Measurements from ENCODE around the gene ADAMTS18. TPM values are rescaled to one million over a fixed set of nuclear protein-coding genes. Genes with fewer than 3 reads are reported as not detected.

Gene ADAMTS18
- total and polyA plus RNA-seq, 9 of the 15 experiments (the other 6 are each of a cell fraction or from before 2014, with no cell fraction given): not detected

GRCh38 chr16:77414752-77415231 lies 20.0 kb downstream of the ADAMTS18 start:
- intact Hi-C loops (cut with micrococcal nuclease): loop anchor here (10.0 kb wide), 1 partner anchor 180 kb away; no protein-coding TSS in a partner anchor
- no peak for FAIRE-seq
- ATAC-seq: no peak
- H4K20me1 ChIP-seq (replicated peaks; ENCODE audit: control insufficient read depth, insufficient read depth, low read length): no peaks in the 10 kb centered on the region
- no peaks in the 10 kb centered on the region for H3K36me3 ChIP-seq (ENCODE audit: control insufficient read depth, insufficient read depth, low read length)
- no peak for DNase-seq (ENCODE audit: extremely low read depth in 1 of 4, low spot score in 3 of 4)
- H3K4me1 ChIP-seq (replicated peaks in 1 of 2; ENCODE audit: control insufficient read depth in 2 of 2, insufficient read depth in 2 of 2, low read length in 2 of 2): no peaks in the 10 kb centered on the region
- ChIA-PET CTCF (ENCODE audit: low intra/inter-chr PET ratio) (no interaction called here), POLR2A (no interaction called here)
- no peak overlapping the region for H3K4me2 ChIP-seq (ENCODE audit: insufficient read depth, low read length)
- no peaks in the 10 kb centered on the region for H3K9me1 ChIP-seq (ENCODE audit: control insufficient read depth, insufficient read depth, low read length)
- WGBS (ENCODE audit: insufficient coverage, low coverage, missing lambda C conversion rate): 0% methylated on average over 2 of the region's 2 CpGs
- H3K27me3 ChIP-seq (ENCODE audit: control insufficient read depth in 2 of 2, insufficient read depth in 2 of 2, low read length in 2 of 2): no peaks in the 10 kb centered on the region
- no peak overlapping the region for H3K27ac ChIP-seq (ENCODE audit: extremely low read depth, low read depth, low read length)
- H3K4me3 ChIP-seq: no peak overlapping the region
- H2AFZ ChIP-seq (ENCODE audit: low read depth, low read length): no peak overlapping the region
- TF ChIP-seq SLC30A9 (CRISPR knock-in tag; IDR thresholded peaks at IDR 0.05): no peak
- BruUV-seq (replicated peaks): no TSS peak
- no peak overlapping the region for H3K9ac ChIP-seq (ENCODE audit: insufficient read depth in 1 of 2, low read depth in 2 of 2, low read length in 2 of 2)
- H3K79me2 ChIP-seq (ENCODE audit: control insufficient read depth, insufficient read depth, low read length): no peaks in the 10 kb centered on the region
- no peaks in the 10 kb centered on the region for H3K9me3 ChIP-seq (replicated peaks; ENCODE audit: control insufficient read depth, insufficient read depth, low read depth, low read length)
- in situ Hi-C loops (cut with MboI): no loop called here

DNA sequence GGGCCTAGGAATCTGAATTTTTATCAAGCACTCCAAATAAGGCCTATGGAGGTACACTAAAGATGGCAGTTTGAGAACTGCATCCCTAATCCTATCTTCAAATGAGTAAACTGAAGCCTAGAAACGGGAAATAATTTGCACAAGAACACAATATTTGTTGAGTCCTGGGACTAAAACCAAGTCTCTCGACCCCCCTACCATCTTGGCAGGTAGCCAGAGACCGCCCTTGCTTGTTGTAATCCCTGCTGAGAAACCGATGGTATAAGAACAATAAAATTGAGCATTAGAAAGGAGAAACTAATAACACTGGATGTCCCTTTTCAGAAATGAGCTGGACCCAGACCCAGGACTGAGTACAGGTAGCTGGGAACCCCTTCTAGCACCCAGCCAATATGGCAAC lies 24.4 kb downstream of the ADAMTS18 start:
- FAIRE-seq (no peak), DNase-seq (ENCODE audit: extremely low read depth in 1 of 4, low spot score in 3 of 4) (no peak), ATAC-seq (no peak)
- H3K9ac ChIP-seq (ENCODE audit: insufficient read depth in 1 of 2, low read depth in 2 of 2, low read length in 2 of 2): no peak overlapping the region
- no peaks in the 10 kb centered on the region for H3K79me2 ChIP-seq (ENCODE audit: control insufficient read depth, insufficient read depth, low read length)
- H3K27ac ChIP-seq (ENCODE audit: extremely low read depth, low read depth, low read length): no peak overlapping the region
- intact Hi-C loops (cut with micrococcal nuclease) (loop anchor here (10.0 kb wide), 1 partner anchor 176 kb away; no protein-coding TSS in a partner anchor), in situ Hi-C loops (cut with MboI) (no loop called here)
- no peak overlapping the region for H3K4me3 ChIP-seq
- no peaks in the 10 kb centered on the region for H3K9me1 ChIP-seq (ENCODE audit: control insufficient read depth, insufficient read depth, low read length)
- no peaks in the 10 kb centered on the region for H3K4me1 ChIP-seq (replicated peaks in 1 of 2; ENCODE audit: control insufficient read depth in 2 of 2, insufficient read depth in 2 of 2, low read length in 2 of 2)
- H3K36me3 ChIP-seq (ENCODE audit: control insufficient read depth, insufficient read depth, low read length): no peaks in the 10 kb centered on the region
- ChIA-PET CTCF (ENCODE audit: low intra/inter-chr PET ratio) (interaction anchor here (0.7 kb wide), 1 partner anchor 174 kb away, joined by 4 read pairs; no protein-coding TSS in a partner anchor), POLR2A (interaction anchor here (0.6 kb wide), 1 partner anchor 15 kb away, joined by 3 read pairs; no protein-coding TSS in a partner anchor)
- WGBS (ENCODE audit: insufficient coverage, low coverage, missing lambda C conversion rate): 3% methylated on average over 4 of the region's 4 CpGs
- no peaks in the 10 kb centered on the region for H3K9me3 ChIP-seq (replicated peaks; ENCODE audit: control insufficient read depth, insufficient read depth, low read depth, low read length)
- no peaks in the 10 kb centered on the region for H3K27me3 ChIP-seq (ENCODE audit: control insufficient read depth in 2 of 2, insufficient read depth in 2 of 2, low read length in 2 of 2)
- no peak overlapping the region for H3K4me2 ChIP-seq (ENCODE audit: insufficient read depth, low read length)
- no peaks in the 10 kb centered on the region for H4K20me1 ChIP-seq (replicated peaks; ENCODE audit: control insufficient read depth, insufficient read depth, low read length)
- TF ChIP-seq LCOR (CRISPR knock-in tag; IDR thresholded peaks at IDR 0.05) (no peak), NFIC (IDR thresholded peaks at IDR 0.05) (peak; percentile 56)
- BruUV-seq (replicated peaks): no TSS peak
- no peak overlapping the region for H2AFZ ChIP-seq (ENCODE audit: low read depth, low read length)
